Trophoblast cell (in vitro differentiated cells and primary cell): ENCODE results near the gene ARMC9.

Experiments
- DNase-seq, 2 donors: peaks; one replicate each; pipeline ENCODE4 v3.0.0-alpha.2; 2016
- H2AFZ ChIP-seq: 2 replicates; pipeline ENCODE4 v1.6.1; 2013; ENCODE audit warnings: low read length, moderate library complexity, mild to moderate bottlenecking; ENCODE audit not compliant: insufficient read depth, poor library complexity
- H2AK5ac ChIP-seq: 2 replicates; pipeline ENCODE4 v1.6.1; 2013; ENCODE audit warnings: mild to moderate bottlenecking, low read length
- H2BK120ac ChIP-seq: 2 replicates; pipeline ENCODE4 v1.6.1; 2013; ENCODE audit warnings: low read length, mild to moderate bottlenecking, moderate library complexity; ENCODE audit not compliant: insufficient read depth, poor library complexity
- H2BK12ac ChIP-seq: 2 replicates; pipeline ENCODE4 v1.6.1; 2013; ENCODE audit warnings: mild to moderate bottlenecking, low read length, moderate library complexity
- H2BK5ac ChIP-seq: 2 replicates; pipeline ENCODE4 v1.6.1; 2013; ENCODE audit warnings: low read length, low read depth, moderate library complexity, mild to moderate bottlenecking; ENCODE audit not compliant: poor library complexity
- H3K14ac ChIP-seq: 2 replicates; pipeline ENCODE4 v1.6.1; 2013; ENCODE audit warnings: mild to moderate bottlenecking, low read length
- H3K18ac ChIP-seq: 2 replicates; pipeline ENCODE4 v1.6.1; 2013; ENCODE audit warnings: mild to moderate bottlenecking, low read length
- H3K23ac ChIP-seq: 2 replicates; pipeline ENCODE4 v1.6.1; 2013; ENCODE audit warnings: low read length
- H3K27ac ChIP-seq: 2 replicates; pipeline ENCODE4 v1.5.1; 2013; ENCODE audit warnings: low read depth, mild to moderate bottlenecking, inconsistent platforms, low read length, moderate library complexity
- H3K27me3 ChIP-seq: 2 replicates; pipeline ENCODE4 v1.6.1; 2013; ENCODE audit warnings: inconsistent platforms, mild to moderate bottlenecking, low read length, moderate library complexity; ENCODE audit not compliant: insufficient read depth
- H3K36me3 ChIP-seq, 2 experiments: 1 replicate in 1 of 2; 2 replicates in 1 of 2; pipeline ENCODE4 v1.6.1; 2013; ENCODE audit warnings: low read length in 2 of 2, mild to moderate bottlenecking in 2 of 2, moderate library complexity in 1 of 2; ENCODE audit not compliant: insufficient read depth in 2 of 2, control insufficient read depth in 1 of 2
- H3K4ac ChIP-seq: 2 replicates; pipeline ENCODE4 v1.6.1; 2013; ENCODE audit warnings: low read depth, mild to moderate bottlenecking, low read length, moderate library complexity
- H3K4me1 ChIP-seq, 2 experiments: 1 replicate in 1 of 2; 2 replicates in 1 of 2; pipeline ENCODE4 v1.6.1; 2013; ENCODE audit warnings: low read length in 2 of 2, mild to moderate bottlenecking in 2 of 2, moderate library complexity in 1 of 2; ENCODE audit not compliant: insufficient read depth in 2 of 2, control insufficient read depth in 1 of 2
- H3K4me2 ChIP-seq: 2 replicates; pipeline ENCODE4 v1.6.1; 2013; ENCODE audit warnings: inconsistent platforms, mild to moderate bottlenecking, low read length, moderate library complexity
- H3K4me3 ChIP-seq: 2 replicates; pipeline ENCODE4 v1.5.1; 2013; ENCODE audit warnings: mild to moderate bottlenecking, low read depth, low read length, inconsistent platforms
- H3K79me1 ChIP-seq: one replicate; pipeline ENCODE4 v1.6.1; 2013; ENCODE audit warnings: low read length
- H3K79me2 ChIP-seq: 2 replicates; pipeline ENCODE4 v1.6.1; 2013; ENCODE audit warnings: low read length, mild to moderate bottlenecking; ENCODE audit not compliant: control insufficient read depth, insufficient read depth, poor library complexity
- H3K9ac ChIP-seq: 2 replicates; pipeline ENCODE4 v1.6.1; 2013; ENCODE audit warnings: mild to moderate bottlenecking, low read length
- H3K9me3 ChIP-seq: 2 replicates; pipeline ENCODE4 v1.6.1; 2013; ENCODE audit warnings: low read depth, mild to moderate bottlenecking, control low read depth, inconsistent platforms, low read length; ENCODE audit not compliant: insufficient read depth
- H4K12ac ChIP-seq: 2 replicates; pipeline ENCODE4 v1.6.1; 2013; ENCODE audit warnings: low read depth, mild to moderate bottlenecking, low read length, moderate library complexity
- H4K8ac ChIP-seq: 2 replicates; pipeline ENCODE4 v1.6.1; 2013; ENCODE audit warnings: low read depth, mild to moderate bottlenecking, low read length, moderate library complexity
- H4K91ac ChIP-seq: one replicate; pipeline ENCODE4 v1.6.1; 2013; ENCODE audit warnings: low read depth, mild to moderate bottlenecking, low read length, moderate library complexity
- WGBS: extraction: QIAGEN DNeasy Blood & Tissue Kit; methylation state at CpG from one replicate; pipeline ENCODE4 v1.1.7; 2013; ENCODE audit warnings: missing lambda C conversion rate; ENCODE audit not compliant: insufficient read length, insufficient coverage; ENCODE audit errors: extremely low coverage; 5-methylcytosine and 5-hydroxymethylcytosine counted together

Gene ARMC9

GRCh38 chr2:231207734-231208133 lies 9.3 kb downstream of the ARMC9 start:
- Histone ChIP-seq H2AFZ (no peak overlapping the region), H2BK12ac (no peak overlapping the region), H3K9me3 (peaks cover 2% of the 10 kb centered on the region), H3K36me3 (peaks cover 14 to 15% of the 10 kb centered on the region in 2 experiments), H3K27ac (no peak overlapping the region), H3K4me1 (no peaks in the 10 kb centered on the region), H3K18ac (no peak overlapping the region), H4K12ac (no peak overlapping the region), H3K27me3 (no peaks in the 10 kb centered on the region), H3K79me1 (no peaks in the 10 kb centered on the region), H3K14ac (no peak overlapping the region), H4K8ac (no peak overlapping the region), H2BK120ac (no peak overlapping the region), H4K91ac (no peak overlapping the region), H2AK5ac (no peak overlapping the region), H2BK5ac (no peak overlapping the region), H3K4me2 (no peak overlapping the region), H3K4me3 (no peak overlapping the region), H3K9ac (no peak overlapping the region), H3K4ac (no peak overlapping the region), H3K79me2 (no peaks in the 10 kb centered on the region), H3K23ac (no peak overlapping the region)
- WGBS, result no CpG with 5 or more reads among the region's 4 CpGs
- DNase-seq, result no peak

DNA sequence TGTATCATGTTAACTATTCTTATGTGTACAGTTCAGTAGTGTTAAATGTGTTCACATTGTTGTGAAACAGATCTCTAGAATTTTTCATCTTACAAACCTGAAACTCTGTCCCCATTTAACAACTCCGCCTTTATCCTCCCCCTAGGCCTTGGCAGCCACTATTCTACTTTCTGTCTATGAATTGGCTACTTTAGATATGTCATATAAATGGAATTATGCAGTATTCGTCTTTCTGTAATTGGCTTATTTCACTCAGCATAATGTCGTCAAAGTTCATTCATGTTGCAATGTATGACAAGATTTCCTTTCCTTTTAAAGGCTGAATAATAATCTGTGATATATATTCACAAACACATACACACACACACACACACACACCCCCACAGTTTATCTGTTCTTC lies 12.4 kb downstream of the ARMC9 start:
- no peak for DNase-seq

DNA sequence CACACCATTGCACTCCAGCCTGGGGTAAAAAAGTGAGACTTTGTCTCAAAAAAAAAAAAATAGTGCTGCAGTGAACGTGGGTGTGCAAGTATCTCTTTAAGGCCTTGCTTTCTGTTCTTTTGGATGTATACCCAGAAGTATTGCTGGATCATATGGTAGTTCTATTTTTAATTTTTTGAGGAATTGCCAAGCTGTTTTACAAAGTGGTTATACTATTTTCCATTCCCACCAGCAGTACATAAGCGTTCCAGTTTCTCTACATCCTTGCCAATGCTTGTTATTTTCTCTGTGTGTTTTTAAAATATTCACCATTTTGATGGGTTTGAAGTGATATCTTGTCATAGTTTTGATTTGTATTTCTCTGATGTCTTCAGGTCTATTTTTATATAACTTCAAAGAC lies 13.1 kb downstream of the ARMC9 start:
- H2BK5ac ChIP-seq, result no peak overlapping the region
- H3K23ac ChIP-seq, result no peak overlapping the region
- WGBS, result no CpG with 5 or more reads among the region's 2 CpGs
- no peak overlapping the region for H3K4me3 ChIP-seq
- H3K27me3 ChIP-seq, result no peaks in the 10 kb centered on the region
- H3K4me1 ChIP-seq, result no peaks in the 10 kb centered on the region
- no peak for DNase-seq
- no peak overlapping the region for H4K91ac ChIP-seq
- no peak overlapping the region for H3K27ac ChIP-seq
- H3K18ac ChIP-seq, result no peak overlapping the region
- H3K4ac ChIP-seq, result no peak overlapping the region
- H3K4me2 ChIP-seq, result no peak overlapping the region
- no peak overlapping the region for H4K8ac ChIP-seq
- H3K9me3 ChIP-seq, result no peaks in the 10 kb centered on the region
- H3K79me2 ChIP-seq, result no peaks in the 10 kb centered on the region
- H4K12ac ChIP-seq, result no peak overlapping the region
- no peak overlapping the region for H2BK120ac ChIP-seq
- no peaks in the 10 kb centered on the region for H3K79me1 ChIP-seq
- H2AFZ ChIP-seq, result no peak overlapping the region
- no peak overlapping the region for H3K14ac ChIP-seq
- H2AK5ac ChIP-seq, result no peak overlapping the region
- no peak overlapping the region for H2BK12ac ChIP-seq
- peaks cover 13 to 21% of the 10 kb centered on the region in 2 experiments for H3K36me3 ChIP-seq
- H3K9ac ChIP-seq, result no peak overlapping the region

More for the DNA sequence above, 12.4 kb downstream of the ARMC9 start:
- H3K18ac ChIP-seq, result no peak overlapping the region
- H3K9ac ChIP-seq, result no peak overlapping the region
- H3K4me2 ChIP-seq, result no peak overlapping the region
- H3K14ac ChIP-seq, result no peak overlapping the region
- H3K79me1 ChIP-seq, result no peaks in the 10 kb centered on the region
- H2BK5ac ChIP-seq, result no peak overlapping the region
- no peak overlapping the region for H3K4ac ChIP-seq
- H4K12ac ChIP-seq, result no peak overlapping the region
- H2AK5ac ChIP-seq, result no peak overlapping the region
- no peak overlapping the region for H2BK12ac ChIP-seq
- H2AFZ ChIP-seq, result no peak overlapping the region
- H3K27me3 ChIP-seq, result no peaks in the 10 kb centered on the region
- H4K8ac ChIP-seq, result no peak overlapping the region
- no peak overlapping the region for H3K4me3 ChIP-seq
- no peak overlapping the region for H4K91ac ChIP-seq
- H3K4me1 ChIP-seq, result no peaks in the 10 kb centered on the region
- H3K79me2 ChIP-seq, result no peaks in the 10 kb centered on the region
- no peak overlapping the region for H2BK120ac ChIP-seq
- no peaks in the 10 kb centered on the region for H3K9me3 ChIP-seq
- WGBS, result no CpG with 5 or more reads among the region's 3 CpGs
- H3K36me3 ChIP-seq, result peaks cover 13 to 19% of the 10 kb centered on the region in 2 experiments
- H3K27ac ChIP-seq, result no peak overlapping the region
- H3K23ac ChIP-seq, result no peak overlapping the region

DNA sequence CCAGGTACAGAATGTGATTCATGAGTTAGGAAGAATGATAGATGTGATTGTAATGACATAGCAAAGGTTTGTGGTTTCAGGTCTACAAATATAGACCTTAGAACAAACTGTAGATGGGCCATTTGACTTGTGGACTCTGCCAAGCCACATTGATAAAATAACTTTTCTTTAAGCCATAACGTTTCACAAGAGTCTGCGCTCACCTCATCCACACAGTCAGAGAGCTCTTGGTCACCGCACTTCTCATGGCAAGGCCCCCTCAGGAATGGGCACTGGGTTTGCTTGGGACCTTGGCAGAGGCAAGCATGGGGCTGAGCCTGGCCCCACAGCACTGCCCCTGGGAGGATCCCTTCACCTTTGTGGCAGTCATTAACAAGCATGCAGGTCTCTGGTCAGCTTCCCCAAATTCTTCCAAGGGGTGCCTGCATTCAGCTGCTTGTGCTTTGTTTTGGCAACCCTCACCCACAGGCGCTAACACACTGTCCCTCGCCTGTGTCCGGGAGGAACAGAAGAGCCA lies 14.0 kb downstream of the ARMC9 start:
- WGBS, result no CpG with 5 or more reads among the region's 6 CpGs
- Histone ChIP-seq H3K9me3 (no peaks in the 10 kb centered on the region), H2AFZ (no peak overlapping the region), H3K79me1 (no peaks in the 10 kb centered on the region), H3K23ac (no peak overlapping the region), H3K27me3 (no peaks in the 10 kb centered on the region), H4K8ac (no peak overlapping the region), H3K18ac (no peak overlapping the region), H4K12ac (no peak overlapping the region), H3K36me3 (peaks cover 15 to 21% of the 10 kb centered on the region in 2 experiments), H3K14ac (no peak overlapping the region), H2BK120ac (no peak overlapping the region), H2BK5ac (no peak overlapping the region), H2AK5ac (no peak overlapping the region), H3K4me1 (no peaks in the 10 kb centered on the region), H2BK12ac (no peak overlapping the region), H3K9ac (no peak overlapping the region), H3K79me2 (no peaks in the 10 kb centered on the region), H3K4me3 (no peak overlapping the region), H4K91ac (no peak overlapping the region), H3K27ac (no peak overlapping the region), H3K4ac (no peak overlapping the region), H3K4me2 (no peak overlapping the region)
- no peak for DNase-seq
